Mesothelial cell of epicardium (in vitro differentiated cells): ENCODE results near the gene CEP78. TPM values are rescaled to one million over a fixed set of nuclear protein-coding genes. Genes with fewer than 3 reads are reported as not detected.
A peak's percentile ranks its signal among the peaks of the same experiment; 100 is the strongest.

ENCODE experiments used
- DNase-seq, 2 experiments: peaks; one replicate each; pipeline ENCODE4 v3.0.0; 2021; ENCODE audit warnings: low spot score in 2 of 2; ENCODE audit not compliant: unreplicated experiment in 2 of 2
- H3K27ac Mint-ChIP-seq: 2 replicates; pipeline ENCODE4 v1.8.0; 2021; ENCODE audit warnings: mixed read lengths
- H3K27me3 Mint-ChIP-seq: 2 replicates; pipeline ENCODE4 v1.8.0; 2021; ENCODE audit warnings: low read depth, mixed read lengths
- H3K36me3 Mint-ChIP-seq: 2 replicates; pipeline ENCODE4 v1.8.0; 2021; ENCODE audit warnings: mixed read lengths
- H3K4me1 Mint-ChIP-seq: 2 replicates; pipeline ENCODE4 v1.8.0; 2021; ENCODE audit warnings: mixed read lengths
- H3K4me3 Mint-ChIP-seq: 2 replicates; pipeline ENCODE4 v1.8.0; 2021; ENCODE audit warnings: mild to moderate bottlenecking, moderate library complexity, mixed read lengths
- H3K9me3 Mint-ChIP-seq: 2 replicates; pipeline ENCODE4 v1.8.0; 2021; ENCODE audit warnings: mixed read lengths
- CTCF ChIP-seq: fragments of 200-600 bp; sonication (generic); IDR thresholded peaks from one replicate; pipeline ENCODE4 v1.5.0; 2021; ENCODE audit warnings: antibody characterized with exemption; ENCODE audit not compliant: unreplicated experiment
- total RNA-seq: library from RNA; stranded (reverse); gene quantifications from 3 replicates; pipeline ENCODE4 v1.2.1, GENCODE V29; 2021

Gene CEP78, protein sequence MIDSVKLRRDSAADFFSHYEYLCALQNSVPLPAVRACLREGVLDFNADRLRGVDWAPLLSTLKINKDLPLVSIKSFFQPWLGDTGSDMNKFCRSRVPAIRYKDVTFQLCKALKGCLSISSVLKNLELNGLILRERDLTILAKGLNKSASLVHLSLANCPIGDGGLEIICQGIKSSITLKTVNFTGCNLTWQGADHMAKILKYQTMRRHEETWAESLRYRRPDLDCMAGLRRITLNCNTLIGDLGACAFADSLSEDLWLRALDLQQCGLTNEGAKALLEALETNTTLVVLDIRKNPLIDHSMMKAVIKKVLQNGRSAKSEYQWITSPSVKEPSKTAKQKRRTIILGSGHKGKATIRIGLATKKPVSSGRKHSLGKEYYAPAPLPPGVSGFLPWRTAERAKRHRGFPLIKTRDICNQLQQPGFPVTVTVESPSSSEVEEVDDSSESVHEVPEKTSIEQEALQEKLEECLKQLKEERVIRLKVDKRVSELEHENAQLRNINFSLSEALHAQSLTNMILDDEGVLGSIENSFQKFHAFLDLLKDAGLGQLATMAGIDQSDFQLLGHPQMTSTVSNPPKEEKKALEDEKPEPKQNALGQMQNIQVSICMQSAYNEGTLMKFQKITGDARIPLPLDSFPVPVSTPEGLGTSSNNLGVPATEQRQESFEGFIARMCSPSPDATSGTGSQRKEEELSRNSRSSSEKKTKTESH
- total RNA-seq = 39.3 to 40.9 TPM (median 39.7 TPM) in 3 replicates

DNA sequence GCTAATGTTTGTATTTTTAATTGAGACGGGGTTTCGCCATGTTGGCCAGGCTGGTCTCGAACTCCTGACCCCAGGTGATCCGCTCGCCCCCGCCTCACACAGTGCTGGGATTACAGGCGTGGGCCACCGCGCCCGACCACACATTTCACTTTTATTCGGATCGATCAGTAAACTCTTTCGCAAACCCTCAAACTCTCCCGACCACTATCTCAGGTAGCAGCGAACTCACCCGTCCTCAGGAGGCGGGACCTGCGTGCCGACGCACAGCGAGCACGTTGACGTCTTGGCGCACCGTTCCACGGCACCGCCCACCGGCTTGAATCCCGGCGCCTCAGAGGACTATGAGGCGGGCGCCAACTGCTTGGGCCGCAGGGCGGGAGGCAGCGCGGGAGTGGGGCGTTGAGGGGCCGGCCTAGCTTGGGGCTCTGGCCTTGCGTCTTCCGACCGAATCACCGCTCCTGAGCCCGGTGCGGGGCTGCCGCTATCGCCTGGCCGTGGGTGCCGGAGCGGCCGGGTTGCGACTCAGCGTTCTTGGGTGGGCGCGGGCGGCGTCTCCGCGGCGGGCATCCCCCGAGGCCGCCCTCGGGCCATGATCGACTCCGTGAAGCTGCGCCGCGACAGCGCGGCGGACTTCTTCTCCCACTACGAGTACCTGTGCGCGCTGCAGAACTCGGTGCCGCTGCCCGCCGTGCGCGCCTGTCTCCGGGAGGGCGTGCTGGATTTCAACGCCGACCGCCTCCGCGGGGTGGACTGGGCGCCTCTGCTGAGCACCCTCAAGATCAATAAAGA, at the start of gene CEP78:
CEP78 (plus strand) TSS at position 314 of the 789 bp plus-strand sequence; CDS start at position 590, 276 bp downstream.
- Mint-ChIP-seq H3K9me3 (no peaks in the 10 kb centered on the region), H3K27ac (peak within 1 kb of the TSS; percentile 90), H3K36me3 (peaks cover 7% of the 10 kb centered on the region), H3K4me1 (peaks cover 21% of the 10 kb centered on the region), H3K4me3 (peak within 1 kb of the TSS; percentile 97), H3K27me3 (no peaks in the 10 kb centered on the region)
- TF ChIP-seq CTCF = no peak
- DNase-seq = peak; percentile 83 to 92

DNA sequence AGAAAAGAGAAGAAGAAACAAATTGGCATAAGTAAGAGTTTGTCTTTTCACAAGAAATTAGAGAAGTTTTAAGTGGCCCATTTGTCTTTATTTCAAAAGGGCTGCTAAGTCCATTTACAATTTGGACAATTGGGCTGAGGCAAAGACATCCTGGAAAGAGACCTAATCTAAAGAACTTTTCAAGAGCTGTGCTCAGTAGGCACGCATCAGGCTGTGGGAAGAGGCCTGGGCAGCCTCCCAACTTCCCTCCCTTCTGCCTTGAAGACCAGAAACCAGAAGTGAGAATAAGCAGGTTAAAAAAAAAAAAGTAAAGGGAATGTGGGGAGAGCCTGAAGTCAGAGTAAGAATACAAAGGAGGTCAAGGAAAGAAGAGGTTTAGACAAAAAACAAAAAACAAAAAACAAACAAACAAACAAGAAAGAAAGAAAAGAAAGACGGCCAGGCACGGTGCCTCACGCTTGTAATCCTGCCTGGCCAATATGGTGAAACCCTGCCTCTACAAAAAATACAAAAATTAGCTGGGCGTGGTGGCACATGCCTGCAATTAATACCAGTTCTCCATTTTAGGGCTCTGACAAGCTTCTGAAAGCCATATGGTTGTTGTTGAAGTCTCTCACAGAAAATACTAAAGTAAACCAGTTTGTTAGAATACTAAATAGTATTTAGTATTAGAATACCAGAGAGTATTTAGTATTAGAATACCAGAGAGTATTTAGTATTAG, 48.0 kb upstream of the CEP78 start:
- DNase-seq = no peak
- H3K27me3 Mint-ChIP-seq = peaks cover 4% of the 10 kb centered on the region
- H3K9me3 Mint-ChIP-seq = no peaks in the 10 kb centered on the region
- H3K36me3 Mint-ChIP-seq = no peaks in the 10 kb centered on the region
- TF ChIP-seq CTCF = no peak
- H3K4me3 Mint-ChIP-seq = no peak overlapping the region
- H3K4me1 Mint-ChIP-seq = no peaks in the 10 kb centered on the region
- no peak overlapping the region for H3K27ac Mint-ChIP-seq

GRCh38 chr9:78188594-78188993, 47.3 kb upstream of the CEP78 start:
- no peak overlapping the region for H3K27ac Mint-ChIP-seq
- DNase-seq = no peak
- H3K27me3 Mint-ChIP-seq = peaks cover 4% of the 10 kb centered on the region
- no peak overlapping the region for H3K4me3 Mint-ChIP-seq
- no peaks in the 10 kb centered on the region for H3K36me3 Mint-ChIP-seq
- no peaks in the 10 kb centered on the region for H3K9me3 Mint-ChIP-seq
- no peaks in the 10 kb centered on the region for H3K4me1 Mint-ChIP-seq
- no peak for TF ChIP-seq CTCF

DNA sequence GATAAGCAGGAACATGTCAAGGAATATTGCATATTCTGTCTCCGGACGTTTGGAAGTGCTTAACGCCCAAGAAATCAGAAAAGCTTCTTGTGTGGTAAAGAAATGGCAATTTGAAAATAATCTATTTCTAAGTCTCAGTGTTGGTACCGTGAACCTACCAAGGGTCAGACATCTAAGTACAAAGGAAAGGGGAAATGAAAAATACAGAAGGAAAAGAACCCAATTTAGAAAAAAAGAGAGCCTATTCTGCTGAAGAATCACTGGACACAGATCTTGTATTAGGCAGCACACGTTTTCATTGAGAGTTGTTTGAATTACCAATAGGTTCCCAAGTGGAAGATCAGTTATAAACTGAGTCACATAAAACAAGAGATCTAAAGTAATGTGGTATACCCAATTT, 46.9 kb upstream of the CEP78 start:
- Mint-ChIP-seq H3K9me3 (no peaks in the 10 kb centered on the region), H3K36me3 (no peaks in the 10 kb centered on the region), H3K4me1 (no peaks in the 10 kb centered on the region), H3K4me3 (no peak overlapping the region), H3K27ac (no peak overlapping the region), H3K27me3 (peaks cover 6% of the 10 kb centered on the region)
- no peak for DNase-seq
- no peak for TF ChIP-seq CTCF

GRCh38 chr9:78189461-78189860, 46.4 kb upstream of the CEP78 start:
- peaks cover 6% of the 10 kb centered on the region for H3K27me3 Mint-ChIP-seq
- no peaks in the 10 kb centered on the region for H3K4me1 Mint-ChIP-seq
- no peak for DNase-seq
- no peaks in the 10 kb centered on the region for H3K36me3 Mint-ChIP-seq
- no peak overlapping the region for H3K27ac Mint-ChIP-seq
- H3K4me3 Mint-ChIP-seq = no peak overlapping the region
- H3K9me3 Mint-ChIP-seq = no peaks in the 10 kb centered on the region
- TF ChIP-seq CTCF = no peak
